HG03469 (cell line): ENCODE results near the gene BMPR1B.

ENCODE experiments used
- ATAC-seq: cut with Tn5 transposase; IDR thresholded peaks from one replicate; pipeline ENCODE4 v1.9.1; 2021; ENCODE audit warnings: mild to moderate bottlenecking, moderate library complexity, moderate number of reproducible peaks; ENCODE audit not compliant: unreplicated experiment

Gene BMPR1B

DNA sequence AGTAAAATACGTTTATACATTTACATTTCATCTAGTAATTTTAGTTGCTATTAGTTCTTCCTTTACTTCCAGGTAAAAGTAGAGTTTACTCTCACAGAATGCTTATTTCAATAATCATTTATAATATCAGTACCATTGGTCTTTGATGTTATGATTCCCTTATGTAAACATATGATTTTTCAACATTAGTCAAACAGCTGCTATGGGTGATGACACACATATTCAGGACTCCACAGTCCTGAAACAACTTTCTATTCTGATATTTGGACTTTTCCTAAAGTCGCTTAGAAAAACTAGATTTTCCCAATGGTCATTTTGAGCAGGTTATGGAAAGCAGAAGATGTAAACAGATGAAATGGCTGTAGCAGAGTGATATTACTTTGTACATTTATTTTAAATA, 421.2 kb downstream of the BMPR1B start:
- ATAC-seq: no peak

- ATAC-seq: no peak
Observed at GRCh38 chr4:95180531-95181242, 422.9 kb downstream of the BMPR1B start.

DNA sequence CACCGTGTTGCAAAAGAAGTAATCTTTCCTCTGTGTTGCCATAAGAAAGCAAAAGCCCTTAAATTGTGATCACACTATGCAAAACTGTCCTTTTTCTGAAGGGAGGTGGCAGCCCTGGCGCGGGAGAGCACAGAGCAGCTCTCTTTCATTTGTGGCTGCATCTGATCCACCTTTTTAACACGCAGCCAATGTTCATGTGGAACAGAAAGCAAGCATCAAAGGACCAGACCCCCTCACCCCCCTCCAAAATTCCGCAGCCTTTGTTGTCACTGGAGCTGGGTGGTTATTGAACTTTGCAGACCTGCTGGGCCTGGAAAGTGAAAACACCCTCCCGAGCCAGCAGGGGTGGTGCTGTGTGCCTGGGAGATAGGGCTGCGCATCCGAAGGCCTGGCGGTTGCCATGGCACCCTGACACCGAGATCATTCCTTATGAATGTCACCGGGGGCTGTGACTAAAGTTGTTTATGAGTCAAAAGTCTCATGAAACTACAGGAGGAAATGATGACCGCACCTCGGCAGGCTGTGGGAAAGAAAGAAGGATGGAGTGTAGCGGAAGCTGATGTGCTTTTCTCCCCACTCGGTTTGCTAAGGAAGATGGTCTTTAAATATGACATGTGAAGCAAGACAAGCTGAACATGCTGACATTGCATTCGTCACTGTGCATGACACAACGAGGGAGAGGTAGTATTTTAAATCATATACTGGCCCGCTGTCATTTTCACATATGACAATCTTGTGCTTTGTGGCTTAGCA, 423.7 kb downstream of the BMPR1B start:
- no peak for ATAC-seq

DNA sequence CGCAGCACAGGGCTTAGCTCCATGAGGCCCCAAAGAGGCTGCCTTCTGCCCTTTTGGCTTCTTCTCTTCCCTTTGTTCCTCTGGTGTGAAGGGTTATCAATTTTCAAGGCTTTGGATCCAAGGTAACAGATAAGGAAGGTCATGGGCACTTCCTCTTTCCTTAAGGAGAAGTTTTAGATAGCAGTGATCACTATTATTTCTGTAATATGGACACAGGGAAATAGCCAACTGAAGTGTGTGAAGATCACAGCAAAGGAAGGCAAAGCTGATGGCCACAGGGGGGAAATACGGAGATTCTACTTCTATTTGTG, 424.2 kb downstream of the BMPR1B start:
- ATAC-seq: no peak

GRCh38 chr4:95183656-95184408, 426.1 kb downstream of the BMPR1B start:
- no peak for ATAC-seq

GRCh38 chr4:95186666-95187065, 428.9 kb downstream of the BMPR1B start:
- no peak for ATAC-seq

DNA sequence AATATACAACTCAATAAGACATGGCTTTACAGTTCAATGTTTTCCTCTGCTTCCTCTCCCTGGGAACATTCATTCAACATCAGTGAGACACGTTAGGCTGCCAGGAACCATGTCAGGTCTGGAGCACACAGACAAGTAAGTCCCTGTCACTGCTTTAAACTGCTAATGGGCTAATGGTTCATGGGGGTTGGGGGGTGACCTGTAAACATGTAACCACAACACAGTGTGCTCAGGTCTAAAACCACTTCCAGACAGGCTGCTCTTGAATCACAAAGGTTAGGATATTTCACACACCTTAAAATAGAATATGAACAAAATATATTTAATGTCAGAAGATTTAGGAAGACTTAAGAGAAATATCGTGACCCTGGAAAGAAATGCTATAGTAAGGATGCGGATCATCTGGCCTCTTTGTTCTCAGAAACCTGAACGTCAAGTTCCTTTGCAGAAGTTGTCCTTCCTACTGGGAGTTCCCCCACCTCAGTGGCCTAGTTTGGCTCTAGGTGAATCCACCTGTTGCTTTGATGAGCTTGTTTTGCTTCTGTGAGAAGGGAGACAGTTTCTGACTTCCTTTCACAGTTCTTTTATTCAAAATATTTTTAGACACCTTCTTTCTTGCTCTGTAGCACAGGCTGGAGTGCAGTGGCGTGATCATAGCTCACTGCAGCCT, 431.1 kb downstream of the BMPR1B start:
- ATAC-seq: no peak

GRCh38 chr4:95190751-95191436, 433.1 kb downstream of the BMPR1B start:
- ATAC-seq: no peak

DNA sequence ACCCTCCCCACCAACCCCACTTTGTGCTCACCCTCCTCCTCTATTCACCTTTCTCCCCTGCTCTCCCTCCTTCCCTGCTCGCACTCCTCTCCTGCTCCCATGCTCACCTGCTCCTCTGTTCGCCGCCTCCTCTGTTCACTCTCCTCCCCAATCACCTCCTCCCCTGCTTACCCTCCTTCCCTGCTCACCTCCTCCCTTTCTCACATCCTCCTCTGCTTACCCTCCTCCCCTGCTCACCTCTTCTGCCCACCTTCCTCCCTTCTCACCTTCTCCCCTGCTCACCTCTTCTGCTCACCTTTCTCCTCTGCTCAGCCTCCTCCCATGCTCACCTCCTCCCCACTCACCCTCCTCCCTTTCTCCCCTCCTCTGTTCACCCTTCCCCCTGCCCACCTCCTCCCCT, 433.8 kb downstream of the BMPR1B start:
- no peak for ATAC-seq

DNA sequence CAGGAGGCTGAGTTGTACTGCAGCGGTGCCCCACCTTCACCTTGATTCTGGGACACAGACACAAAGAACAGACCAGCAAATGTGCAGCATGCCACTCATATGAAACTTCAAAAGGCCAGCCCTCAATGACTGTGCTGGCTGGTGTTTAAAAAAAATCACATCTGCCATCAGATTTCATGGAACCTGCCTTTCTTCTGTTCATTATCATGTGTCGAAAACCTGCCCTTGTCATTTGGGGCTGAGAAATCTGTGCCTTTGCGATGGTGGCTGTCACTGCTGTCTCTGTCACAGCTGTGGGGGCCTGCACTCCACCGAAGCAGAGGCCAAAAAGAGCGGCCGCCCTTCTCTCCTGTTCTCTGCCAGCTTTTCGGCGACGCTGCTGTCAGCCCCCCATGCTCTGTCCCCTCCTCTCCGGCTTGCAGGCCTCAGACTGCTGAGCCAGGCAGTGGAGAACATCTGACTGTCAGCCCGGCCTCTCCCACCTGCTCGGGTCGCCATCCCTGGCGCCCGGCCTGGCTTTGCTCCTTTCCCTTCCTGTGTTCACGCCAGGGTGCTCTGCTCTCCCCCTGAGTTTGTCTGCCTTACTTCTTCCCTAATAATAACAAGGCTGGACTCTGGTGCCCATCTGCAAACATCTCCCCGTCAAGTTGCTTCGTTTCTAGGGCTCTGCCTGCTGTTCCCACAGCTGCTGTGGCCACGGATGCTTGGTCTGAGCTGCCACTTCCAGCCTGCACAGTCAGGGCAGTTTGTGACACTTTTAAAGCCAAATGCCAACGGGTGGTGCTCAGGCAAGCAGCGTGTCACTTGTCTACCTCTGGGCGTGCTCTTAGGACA, 435.9 kb downstream of the BMPR1B start:
- no peak for ATAC-seq

GRCh38 chr4:95197353-95197752, 439.6 kb downstream of the BMPR1B start:
- ATAC-seq: no peak

- no peak for ATAC-seq
Observed at GRCh38 chr4:95198961-95199360, 441.2 kb downstream of the BMPR1B start.

DNA sequence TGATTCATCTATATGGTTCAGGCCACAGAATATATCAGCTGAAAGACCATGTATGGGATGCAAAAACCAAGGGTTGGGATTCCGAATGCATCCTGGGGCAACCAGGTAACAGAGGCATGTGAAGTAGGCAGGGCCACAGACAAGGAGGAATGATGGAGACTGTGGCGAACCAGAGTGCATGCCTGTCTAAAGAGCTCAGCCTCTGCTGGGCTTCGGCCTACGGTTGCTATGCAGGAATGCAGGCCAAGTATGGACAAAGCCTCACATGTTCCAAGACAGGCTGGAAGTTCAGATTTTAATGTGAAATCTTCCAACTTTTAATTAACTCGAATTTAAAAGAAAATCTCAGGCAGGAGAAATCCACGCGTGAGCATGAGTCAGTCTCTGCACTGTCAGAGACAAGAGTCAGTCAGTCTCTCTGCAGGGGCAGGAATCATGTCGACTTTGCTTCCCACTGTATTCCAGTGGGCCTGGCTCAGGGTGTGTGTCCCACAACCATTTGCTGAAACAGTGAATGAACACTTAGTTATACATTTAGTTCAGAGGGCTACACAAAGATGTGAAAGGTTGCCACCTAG, 446.6 kb downstream of the BMPR1B start:
- no peak for ATAC-seq

DNA sequence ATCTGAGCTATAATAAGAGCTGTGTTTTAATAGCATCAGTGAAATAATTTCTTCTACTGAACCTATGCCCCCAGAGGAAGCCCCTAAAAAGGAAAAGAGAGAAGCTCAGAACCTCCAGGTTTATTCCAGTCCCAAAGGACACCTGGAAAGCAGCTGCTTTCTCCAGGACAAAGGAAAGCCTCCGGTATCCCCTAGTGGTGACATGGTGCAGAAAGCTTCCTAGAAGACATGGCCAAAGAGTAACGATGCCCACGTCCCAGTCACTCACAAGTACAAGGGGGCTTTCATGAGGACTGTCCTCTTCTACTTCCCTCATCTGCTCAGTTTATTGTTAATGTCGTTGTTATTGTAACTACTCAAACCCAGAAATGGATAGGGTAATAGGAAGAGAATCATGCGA, 447.1 kb downstream of the BMPR1B start:
- ATAC-seq: no peak
